Epithelial cell of proximal tubule (primary cell): ENCODE measurements around the gene XRN2. TPM values are rescaled to one million over a fixed set of nuclear protein-coding genes. Genes with fewer than 3 reads are reported as not detected.
"Not testable (repeated sequence)": the region's sequence is repeated elsewhere in the genome, so short reads cannot be mapped to it uniquely, and the experiment has no call there.

ENCODE experiments used
- DNase-seq: peaks from one replicate; pipeline ENCODE4 v3.0.0-alpha.2; 2011; ENCODE audit warnings: low read depth
- H3K4me3 ChIP-seq: 2 replicates; pipeline ENCODE4 v1.5.1; 2011; ENCODE audit warnings: low read depth, mild to moderate bottlenecking, low read length
- total RNA-seq: library from RNA; depleted of rRNA; stranded (reverse); fragments of >200 nt; gene quantifications from 2 replicates; pipeline ENCODE4 v1.2.3, GENCODE V29; 2015
- TF ChIP-seq, protein P1 (sequence below): conservative IDR thresholded peaks from 2 replicates; pipeline ENCODE4 v1.5.1; 2012; ENCODE audit warnings: low read depth, mild to moderate bottlenecking, low read length

Gene XRN2
- total RNA-seq, 1 donor from 2014 or later: 92.0 TPM

DNA sequence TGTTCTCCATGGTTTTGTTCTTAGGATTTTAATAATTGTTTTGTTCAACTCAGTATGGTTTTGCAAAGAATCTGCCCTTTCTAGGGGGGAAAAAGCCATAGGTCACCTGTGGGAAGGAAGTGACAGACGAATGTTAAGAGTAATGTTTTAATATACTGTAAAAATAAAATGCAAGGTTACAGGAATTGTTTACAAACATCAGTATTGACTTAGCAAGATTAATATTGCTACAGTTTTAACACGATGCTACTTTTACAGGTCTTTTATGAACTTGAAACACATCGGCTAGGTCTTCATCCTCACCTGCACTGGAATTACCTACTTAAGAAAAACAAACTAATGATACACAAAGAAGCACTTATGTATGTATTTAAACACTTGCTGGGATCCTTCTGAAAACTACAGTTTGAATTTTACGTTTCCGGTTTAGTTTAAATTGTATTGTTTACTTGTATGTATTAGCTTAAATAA, 95.9 kb downstream of the XRN2 start:
- TF ChIP-seq, protein P1, sequence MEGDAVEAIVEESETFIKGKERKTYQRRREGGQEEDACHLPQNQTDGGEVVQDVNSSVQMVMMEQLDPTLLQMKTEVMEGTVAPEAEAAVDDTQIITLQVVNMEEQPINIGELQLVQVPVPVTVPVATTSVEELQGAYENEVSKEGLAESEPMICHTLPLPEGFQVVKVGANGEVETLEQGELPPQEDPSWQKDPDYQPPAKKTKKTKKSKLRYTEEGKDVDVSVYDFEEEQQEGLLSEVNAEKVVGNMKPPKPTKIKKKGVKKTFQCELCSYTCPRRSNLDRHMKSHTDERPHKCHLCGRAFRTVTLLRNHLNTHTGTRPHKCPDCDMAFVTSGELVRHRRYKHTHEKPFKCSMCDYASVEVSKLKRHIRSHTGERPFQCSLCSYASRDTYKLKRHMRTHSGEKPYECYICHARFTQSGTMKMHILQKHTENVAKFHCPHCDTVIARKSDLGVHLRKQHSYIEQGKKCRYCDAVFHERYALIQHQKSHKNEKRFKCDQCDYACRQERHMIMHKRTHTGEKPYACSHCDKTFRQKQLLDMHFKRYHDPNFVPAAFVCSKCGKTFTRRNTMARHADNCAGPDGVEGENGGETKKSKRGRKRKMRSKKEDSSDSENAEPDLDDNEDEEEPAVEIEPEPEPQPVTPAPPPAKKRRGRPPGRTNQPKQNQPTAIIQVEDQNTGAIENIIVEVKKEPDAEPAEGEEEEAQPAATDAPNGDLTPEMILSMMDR: no peak
- H3K4me3 ChIP-seq: no peak overlapping the region
- DNase-seq: no peak

GRCh38 chr20:21411725-21412124, 108.6 kb downstream of the XRN2 start:
- no peak for DNase-seq
- H3K4me3 ChIP-seq: no peak overlapping the region
- TF ChIP-seq, protein P1: no peak

DNA sequence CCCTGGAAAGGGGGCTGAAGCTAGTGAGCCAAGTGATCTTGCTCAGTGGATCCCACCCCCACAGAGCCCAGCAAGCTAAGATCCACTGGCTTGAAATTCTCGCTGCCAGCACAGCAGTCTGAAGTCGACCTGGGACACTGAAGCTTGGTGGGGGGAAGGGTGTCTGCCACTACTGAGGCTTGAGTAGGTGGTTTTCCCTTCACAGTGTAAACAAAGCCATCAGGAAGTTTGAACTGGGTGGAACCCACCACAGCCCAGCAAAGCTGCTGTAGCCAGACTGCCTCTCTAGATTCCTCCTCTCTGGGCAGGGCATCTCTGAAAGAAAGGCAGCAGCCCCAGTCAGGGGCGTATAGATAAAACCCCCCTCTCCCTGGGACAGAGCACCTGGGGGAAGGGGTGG, 110.9 kb downstream of the XRN2 start:
- not testable (repeated sequence) for DNase-seq, H3K4me3 ChIP-seq

DNA sequence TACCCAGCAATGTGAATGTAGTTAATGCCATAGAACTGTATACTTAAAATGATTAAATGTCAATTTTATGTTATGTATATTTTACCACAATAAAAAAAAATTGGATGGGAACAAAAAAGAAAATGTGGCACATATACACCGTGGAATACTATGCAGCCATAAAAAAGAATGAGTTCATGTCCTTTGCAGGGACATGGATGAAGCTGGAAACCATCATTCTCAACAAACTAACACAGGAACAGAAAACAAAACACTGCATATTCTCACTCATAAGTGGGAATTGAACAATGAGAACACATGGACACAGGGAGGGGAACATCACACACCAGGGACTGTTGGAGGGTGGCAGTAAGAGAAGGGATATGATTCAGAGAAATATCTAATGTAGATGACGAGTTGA, 116.0 kb downstream of the XRN2 start:
- not testable (repeated sequence) for H3K4me3 ChIP-seq

DNA sequence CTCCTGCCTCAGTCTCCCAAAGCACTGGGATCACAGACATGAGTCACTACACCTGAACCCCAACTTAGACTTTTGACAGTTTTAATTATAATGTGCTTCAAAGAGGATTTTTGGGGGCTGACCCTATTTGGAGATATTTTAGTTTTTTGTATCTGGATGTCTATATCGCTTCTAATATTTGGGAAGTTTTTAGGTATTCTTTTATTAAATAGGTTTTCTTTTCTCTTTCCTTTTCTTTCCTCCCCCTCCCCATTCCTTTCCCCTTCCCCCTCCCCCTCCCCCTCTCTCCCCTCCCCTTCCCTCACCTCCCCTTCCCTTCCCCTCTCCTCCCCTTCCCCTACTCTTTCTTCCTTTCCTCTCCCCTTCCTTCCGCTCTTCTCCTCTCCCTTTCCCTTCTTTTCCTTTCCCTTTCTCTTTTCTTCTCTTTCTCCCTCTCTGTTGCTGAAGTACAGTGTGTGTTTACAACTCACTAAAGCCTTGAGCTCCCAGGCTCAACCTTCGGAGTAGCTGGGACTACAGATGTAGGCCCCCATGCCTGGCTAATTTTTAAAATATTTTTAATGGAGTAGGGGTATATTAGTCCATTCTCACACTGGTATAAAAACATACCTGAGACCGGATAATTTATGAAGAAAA, 118.6 kb downstream of the XRN2 start:
- TF ChIP-seq, protein P1: no peak
- H3K4me3 ChIP-seq: no peak overlapping the region
- no peak for DNase-seq

More for the DNA sequence above, 116.0 kb downstream of the XRN2 start:
- not testable (repeated sequence) for DNase-seq

DNA sequence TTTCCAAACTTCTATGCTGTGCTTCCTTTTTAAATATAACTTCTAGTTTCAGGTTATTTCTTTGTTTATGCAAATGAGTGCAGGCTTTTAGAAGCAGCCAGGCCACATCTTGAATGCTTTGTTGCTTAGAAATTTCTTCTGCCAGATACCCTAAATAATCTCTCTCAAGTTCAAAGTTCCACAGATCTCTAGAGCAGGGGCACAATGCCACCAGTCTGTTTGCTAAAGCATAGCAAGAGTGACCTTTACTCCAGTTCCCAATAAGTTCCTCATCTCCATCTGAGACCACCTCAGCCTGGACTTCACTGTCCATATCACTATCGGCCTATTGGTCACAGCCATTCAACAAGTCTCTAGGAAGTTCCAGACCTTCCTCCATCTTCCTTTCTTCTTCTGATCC, 120.6 kb downstream of the XRN2 start:
- DNase-seq, H3K4me3 ChIP-seq: not testable (repeated sequence)

DNA sequence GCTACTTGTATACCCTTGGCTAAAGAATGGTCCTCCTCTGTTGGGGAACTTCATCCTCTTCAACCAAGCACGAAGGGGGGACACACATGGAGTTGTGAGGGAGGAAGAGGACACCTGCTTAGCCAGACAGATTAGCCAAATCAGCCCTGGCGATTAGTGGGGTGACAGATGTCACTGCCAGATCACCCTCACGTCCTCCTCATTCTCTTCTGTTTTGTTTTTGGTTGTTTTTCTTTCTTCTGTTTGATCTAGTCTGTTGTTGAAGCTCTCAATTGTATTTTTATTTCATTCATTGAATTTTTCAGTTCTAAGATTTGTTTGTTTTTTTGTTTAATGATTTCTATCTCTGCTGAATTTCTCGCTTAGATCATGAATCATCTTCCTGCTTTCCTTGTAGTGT, 121.7 kb downstream of the XRN2 start:
- TF ChIP-seq, protein P1: no peak

DNA sequence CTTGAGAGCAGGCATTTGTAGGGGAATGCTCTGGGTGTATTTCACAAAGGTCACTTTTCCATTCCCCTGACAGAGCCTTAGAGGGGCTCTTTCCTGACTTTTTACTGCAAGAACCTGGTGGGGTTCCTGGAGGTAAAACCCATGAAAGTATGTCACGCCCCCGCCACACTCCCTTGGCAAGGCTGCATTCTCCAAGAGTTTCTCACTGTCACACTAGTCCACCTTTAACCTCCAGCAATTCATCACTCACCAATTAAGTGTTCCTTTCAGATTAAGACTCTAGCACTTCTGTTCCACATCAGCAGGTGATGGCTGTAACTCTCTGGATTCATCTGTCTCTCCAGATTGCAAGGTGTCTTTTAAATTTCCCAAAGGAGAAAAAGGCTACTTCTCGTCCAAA, 126.9 kb downstream of the XRN2 start:
- TF ChIP-seq, protein P1: no peak
- H3K4me3 ChIP-seq: no peak overlapping the region
- no peak for DNase-seq

More for the DNA sequence above, 121.7 kb downstream of the XRN2 start:
- no peak overlapping the region for H3K4me3 ChIP-seq
- DNase-seq: no peak
